ENCODE results near the gene ARHGAP26.

The ARHGAP26 gene, protein sequence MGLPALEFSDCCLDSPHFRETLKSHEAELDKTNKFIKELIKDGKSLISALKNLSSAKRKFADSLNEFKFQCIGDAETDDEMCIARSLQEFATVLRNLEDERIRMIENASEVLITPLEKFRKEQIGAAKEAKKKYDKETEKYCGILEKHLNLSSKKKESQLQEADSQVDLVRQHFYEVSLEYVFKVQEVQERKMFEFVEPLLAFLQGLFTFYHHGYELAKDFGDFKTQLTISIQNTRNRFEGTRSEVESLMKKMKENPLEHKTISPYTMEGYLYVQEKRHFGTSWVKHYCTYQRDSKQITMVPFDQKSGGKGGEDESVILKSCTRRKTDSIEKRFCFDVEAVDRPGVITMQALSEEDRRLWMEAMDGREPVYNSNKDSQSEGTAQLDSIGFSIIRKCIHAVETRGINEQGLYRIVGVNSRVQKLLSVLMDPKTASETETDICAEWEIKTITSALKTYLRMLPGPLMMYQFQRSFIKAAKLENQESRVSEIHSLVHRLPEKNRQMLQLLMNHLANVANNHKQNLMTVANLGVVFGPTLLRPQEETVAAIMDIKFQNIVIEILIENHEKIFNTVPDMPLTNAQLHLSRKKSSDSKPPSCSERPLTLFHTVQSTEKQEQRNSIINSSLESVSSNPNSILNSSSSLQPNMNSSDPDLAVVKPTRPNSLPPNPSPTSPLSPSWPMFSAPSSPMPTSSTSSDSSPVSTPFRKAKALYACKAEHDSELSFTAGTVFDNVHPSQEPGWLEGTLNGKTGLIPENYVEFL

DNA sequence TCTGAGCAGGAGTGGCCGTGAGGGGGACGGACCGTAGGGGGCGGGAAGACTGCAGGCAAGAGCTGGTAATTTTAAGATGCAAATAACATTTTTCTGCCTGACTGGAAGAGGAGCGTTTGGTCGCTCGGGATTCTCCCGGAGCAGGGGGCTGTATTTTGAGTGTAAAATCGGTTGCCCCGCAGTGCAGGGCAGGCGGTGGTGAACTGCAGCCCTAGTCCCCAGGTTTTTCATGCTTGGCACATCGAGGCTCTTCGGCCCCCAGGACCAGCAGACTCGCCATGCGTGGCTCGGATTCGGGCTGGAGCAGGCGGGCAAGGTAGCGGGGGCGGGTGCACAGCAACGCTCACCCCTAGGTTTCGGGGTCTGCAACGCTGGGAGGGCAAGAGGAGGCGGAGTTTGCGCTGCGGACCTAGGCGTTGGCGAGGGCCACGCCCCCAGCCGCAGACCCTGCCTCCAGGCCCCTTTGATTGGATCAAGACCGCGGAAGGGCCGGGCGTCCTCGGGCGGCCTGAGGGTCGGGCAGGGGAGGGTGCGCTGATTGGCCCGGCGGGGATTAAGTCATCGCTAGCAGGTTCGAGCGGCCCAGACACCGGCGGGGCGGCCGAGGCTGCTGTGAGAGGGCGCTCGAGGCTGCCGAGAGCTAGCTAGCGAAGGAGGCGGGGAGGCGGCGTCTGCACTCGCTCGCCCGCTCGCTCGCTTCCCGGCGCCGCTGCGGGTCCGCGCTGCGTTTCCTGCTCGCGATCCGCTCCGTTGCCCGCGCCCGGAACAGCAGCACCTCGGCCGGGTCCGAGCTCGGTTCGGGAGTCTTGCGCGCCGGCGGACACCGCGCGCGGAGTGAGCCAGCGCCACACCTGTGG, at the start of gene ARHGAP26:
Gene ARHGAP26, plus strand, starts transcription at position 585 of the 857 bp plus-strand sequence. CDS start 385 bp downstream, outside the sequence.
- H3K36me3 ChIP-seq (ENCODE audit: insufficient read depth, insufficient read length, low read length) = no peaks in the 10 kb centered on the region
- H3K27me3 ChIP-seq (ENCODE audit: insufficient read depth, insufficient read length) = peaks cover 38% of the 10 kb centered on the region
- H3K9ac ChIP-seq (ENCODE audit: insufficient read length, low read depth) = peak within 1 kb of the TSS; percentile 83
- no peaks in the 10 kb centered on the region for H3K4me1 ChIP-seq (ENCODE audit: insufficient read depth, insufficient read length)
- peak; percentile 91 for DNase-seq (ENCODE audit: low read depth, low spot score)
- no peak for TF ChIP-seq SUZ12 (IDR thresholded peaks at IDR 0.05; ENCODE audit: extremely low read depth, insufficient read depth, insufficient read length)
- TF ChIP-seq YY1 (IDR thresholded peaks at IDR 0.05; ENCODE audit: insufficient read depth, insufficient read length) = no peak
- TF ChIP-seq ZNF274 (IDR thresholded peaks at IDR 0.05; ENCODE audit: low read depth, low read length) = no peak
- H3K4me3 ChIP-seq (ENCODE audit: insufficient read length, low read depth) = peak within 1 kb of the TSS; percentile 75
- H3K9me3 ChIP-seq (ENCODE audit: insufficient read depth, low read length) = no peaks in the 10 kb centered on the region

DNA sequence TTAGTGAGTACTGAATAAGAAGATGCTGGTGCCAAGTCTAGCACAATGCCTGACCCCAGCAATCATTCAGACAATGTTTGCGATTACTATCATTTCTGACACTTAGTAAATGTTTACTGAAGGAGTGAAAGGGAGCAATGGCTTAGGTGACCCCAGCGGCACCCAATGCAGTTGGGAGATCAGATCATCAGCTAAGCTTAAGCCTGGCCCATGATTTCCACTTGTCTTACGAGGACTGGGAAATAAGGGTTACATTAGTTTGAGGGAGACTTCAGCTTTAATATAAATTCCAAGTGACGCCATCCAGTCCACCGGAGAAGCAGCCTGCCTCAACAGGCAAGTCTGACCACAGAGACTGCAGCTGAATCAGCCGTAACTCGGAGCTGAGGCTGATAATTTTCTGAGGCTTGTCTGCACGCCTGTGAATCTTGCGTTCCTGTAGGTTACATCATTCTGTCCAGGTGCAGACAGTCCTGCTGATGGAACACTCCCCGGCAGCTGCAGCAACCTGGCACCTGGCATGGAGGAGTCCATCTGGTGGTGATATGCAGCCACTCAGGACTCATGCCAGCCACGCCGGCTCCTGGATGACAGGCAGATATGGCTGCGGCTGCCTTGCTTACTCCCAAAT, 49.4 kb upstream of the ARHGAP26 start:
- no peak for DNase-seq (ENCODE audit: low read depth, low spot score)
- Histone ChIP-seq H3K4me3 (ENCODE audit: insufficient read length, low read depth) (no peak overlapping the region), H3K9ac (ENCODE audit: insufficient read length, low read depth) (no peak overlapping the region), H3K36me3 (ENCODE audit: insufficient read depth, insufficient read length, low read length) (no peaks in the 10 kb centered on the region), H3K9me3 (ENCODE audit: insufficient read depth, low read length) (no peaks in the 10 kb centered on the region), H3K4me1 (ENCODE audit: insufficient read depth, insufficient read length) (no peaks in the 10 kb centered on the region), H3K27me3 (ENCODE audit: insufficient read depth, insufficient read length) (no peaks in the 10 kb centered on the region)
- TF ChIP-seq ZNF274 (IDR thresholded peaks at IDR 0.05; ENCODE audit: low read depth, low read length) (no peak), SUZ12 (IDR thresholded peaks at IDR 0.05; ENCODE audit: extremely low read depth, insufficient read depth, insufficient read length) (no peak), YY1 (IDR thresholded peaks at IDR 0.05; ENCODE audit: insufficient read depth, insufficient read length) (no peak)

DNA sequence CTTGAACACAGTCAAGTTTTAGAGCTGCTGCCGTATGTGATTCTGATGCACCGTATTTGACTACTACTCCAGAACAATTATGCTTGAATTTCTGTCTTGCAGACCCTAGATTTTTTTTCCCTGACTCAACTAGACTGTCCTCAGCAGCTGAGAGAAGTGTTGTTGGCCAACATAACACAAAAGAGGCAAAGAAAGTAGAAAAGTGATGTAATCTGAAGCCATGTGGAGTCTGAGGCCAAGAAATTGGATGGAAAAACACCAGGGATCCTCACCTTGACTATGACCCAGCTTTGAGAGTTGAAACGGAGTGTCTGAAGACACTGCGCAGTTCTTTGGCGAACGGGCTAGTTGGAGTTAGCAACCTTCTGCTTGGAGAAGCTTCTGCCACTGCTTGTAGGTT, 48.0 kb upstream of the ARHGAP26 start:
- DNase-seq (ENCODE audit: low read depth, low spot score) = no peak
- Histone ChIP-seq H3K4me1 (ENCODE audit: insufficient read depth, insufficient read length) (no peaks in the 10 kb centered on the region), H3K36me3 (ENCODE audit: insufficient read depth, insufficient read length, low read length) (no peaks in the 10 kb centered on the region), H3K9ac (ENCODE audit: insufficient read length, low read depth) (no peak overlapping the region), H3K4me3 (ENCODE audit: insufficient read length, low read depth) (no peak overlapping the region), H3K27me3 (ENCODE audit: insufficient read depth, insufficient read length) (no peaks in the 10 kb centered on the region), H3K9me3 (ENCODE audit: insufficient read depth, low read length) (no peaks in the 10 kb centered on the region)
- TF ChIP-seq ZNF274 (IDR thresholded peaks at IDR 0.05; ENCODE audit: low read depth, low read length) = no peak
- TF ChIP-seq SUZ12 (IDR thresholded peaks at IDR 0.05; ENCODE audit: extremely low read depth, insufficient read depth, insufficient read length) = no peak
- no peak for TF ChIP-seq YY1 (IDR thresholded peaks at IDR 0.05; ENCODE audit: insufficient read depth, insufficient read length)

DNA sequence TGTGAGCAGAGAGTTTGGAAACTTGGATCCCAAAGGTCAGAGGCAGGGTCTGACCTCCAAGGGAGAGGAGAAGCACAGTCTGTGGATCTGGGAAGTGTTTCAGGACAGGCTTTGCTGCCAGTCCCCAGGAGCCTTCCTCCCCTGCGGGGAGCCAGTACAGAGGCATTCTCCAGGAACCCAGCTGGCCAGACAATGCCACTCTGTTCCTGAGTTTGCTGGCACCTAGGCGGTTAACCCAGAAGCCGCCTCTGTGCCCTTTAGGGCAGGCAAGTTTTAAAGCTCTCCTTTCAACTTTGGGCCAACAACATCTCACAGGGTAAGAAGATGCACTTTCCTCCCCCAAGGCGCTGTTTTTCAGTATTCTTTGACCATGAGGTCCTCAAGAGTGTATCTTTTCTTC, 47.3 kb upstream of the ARHGAP26 start:
- Histone ChIP-seq H3K4me1 (ENCODE audit: insufficient read depth, insufficient read length) (no peaks in the 10 kb centered on the region), H3K4me3 (ENCODE audit: insufficient read length, low read depth) (no peak overlapping the region), H3K36me3 (ENCODE audit: insufficient read depth, insufficient read length, low read length) (no peaks in the 10 kb centered on the region), H3K9me3 (ENCODE audit: insufficient read depth, low read length) (no peaks in the 10 kb centered on the region), H3K27me3 (ENCODE audit: insufficient read depth, insufficient read length) (no peaks in the 10 kb centered on the region), H3K9ac (ENCODE audit: insufficient read length, low read depth) (no peak overlapping the region)
- no peak for DNase-seq (ENCODE audit: low read depth, low spot score)
- no peak for TF ChIP-seq YY1 (IDR thresholded peaks at IDR 0.05; ENCODE audit: insufficient read depth, insufficient read length)
- no peak for TF ChIP-seq ZNF274 (IDR thresholded peaks at IDR 0.05; ENCODE audit: low read depth, low read length)
- TF ChIP-seq SUZ12 (IDR thresholded peaks at IDR 0.05; ENCODE audit: extremely low read depth, insufficient read depth, insufficient read length) = no peak

DNA sequence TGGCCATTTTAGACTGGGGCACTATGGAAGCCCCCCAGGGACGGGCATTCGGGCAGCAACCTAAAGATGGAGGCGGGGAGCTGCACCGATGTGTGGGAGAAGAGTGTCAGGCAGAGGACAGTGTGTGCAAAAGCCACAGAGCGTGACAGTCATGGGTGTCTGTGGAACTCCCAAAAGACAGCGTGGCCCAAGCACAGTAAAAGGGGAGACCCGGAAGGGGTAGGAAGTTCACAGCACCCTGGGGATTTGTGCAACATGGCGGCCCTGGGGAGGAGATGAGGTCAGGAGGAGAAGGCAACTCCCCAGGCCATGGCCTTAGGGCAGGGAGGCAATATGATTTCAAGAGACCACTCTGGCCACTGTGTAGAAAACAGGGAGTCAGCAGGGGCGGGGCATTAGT, 45.4 kb upstream of the ARHGAP26 start:
- no peak for DNase-seq (ENCODE audit: low read depth, low spot score)
- no peaks in the 10 kb centered on the region for H3K36me3 ChIP-seq (ENCODE audit: insufficient read depth, insufficient read length, low read length)
- no peak overlapping the region for H3K9ac ChIP-seq (ENCODE audit: insufficient read length, low read depth)
- H3K4me1 ChIP-seq (ENCODE audit: insufficient read depth, insufficient read length) = no peaks in the 10 kb centered on the region
- H3K4me3 ChIP-seq (ENCODE audit: insufficient read length, low read depth) = no peak overlapping the region
- no peaks in the 10 kb centered on the region for H3K9me3 ChIP-seq (ENCODE audit: insufficient read depth, low read length)
- no peaks in the 10 kb centered on the region for H3K27me3 ChIP-seq (ENCODE audit: insufficient read depth, insufficient read length)
- TF ChIP-seq SUZ12 (IDR thresholded peaks at IDR 0.05; ENCODE audit: extremely low read depth, insufficient read depth, insufficient read length) = no peak
- TF ChIP-seq YY1 (IDR thresholded peaks at IDR 0.05; ENCODE audit: insufficient read depth, insufficient read length) = no peak
- TF ChIP-seq ZNF274 (IDR thresholded peaks at IDR 0.05; ENCODE audit: low read depth, low read length) = no peak

DNA sequence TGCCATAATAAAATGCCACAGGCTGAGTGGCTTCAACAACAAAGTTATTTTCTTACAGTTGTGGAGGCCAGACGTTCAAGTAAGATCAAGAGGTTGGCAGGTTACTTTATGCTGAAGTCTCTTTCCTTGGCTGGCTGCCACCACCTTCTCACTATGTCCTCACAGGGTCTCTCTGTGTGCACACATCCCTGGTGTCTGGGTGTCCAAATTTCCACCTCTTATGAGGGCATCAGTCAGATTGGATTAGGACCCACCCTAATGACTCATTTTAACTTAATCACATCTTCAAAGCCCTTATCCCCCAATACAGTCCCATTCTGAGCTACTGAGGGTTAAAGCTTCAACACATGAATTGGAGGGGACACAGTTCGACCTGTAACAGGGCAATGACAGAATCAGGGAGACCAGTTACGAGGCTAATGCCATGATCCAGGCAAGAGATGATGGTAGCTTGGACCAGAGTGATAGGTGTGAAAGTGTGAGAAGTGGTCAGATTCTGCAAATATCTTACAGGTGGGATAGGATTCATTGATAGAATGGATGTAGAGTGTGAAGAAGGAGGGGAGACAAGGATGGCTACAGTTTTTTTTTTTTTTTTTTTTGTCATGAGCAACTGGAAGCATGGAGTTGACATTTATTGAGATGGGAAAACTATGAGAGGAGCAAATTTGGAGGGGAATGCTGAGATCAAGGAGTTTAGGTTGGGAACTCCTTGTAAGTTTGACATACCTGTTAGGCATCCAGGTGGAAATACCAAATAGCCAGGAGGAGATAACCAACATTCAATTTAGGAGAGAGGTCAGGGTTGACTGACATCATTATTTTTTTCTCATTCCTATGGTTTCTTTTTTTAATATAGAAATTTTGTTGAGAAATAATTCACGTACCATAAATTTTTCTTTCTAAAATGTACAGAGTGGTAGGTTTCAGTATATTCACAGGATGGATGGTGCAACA, 44.7 kb upstream of the ARHGAP26 start:
- TF ChIP-seq YY1 (IDR thresholded peaks at IDR 0.05; ENCODE audit: insufficient read depth, insufficient read length) = no peak
- TF ChIP-seq SUZ12 (IDR thresholded peaks at IDR 0.05; ENCODE audit: extremely low read depth, insufficient read depth, insufficient read length) = no peak
- no peak for TF ChIP-seq ZNF274 (IDR thresholded peaks at IDR 0.05; ENCODE audit: low read depth, low read length)
- Histone ChIP-seq H3K9ac (ENCODE audit: insufficient read length, low read depth) (no peak overlapping the region), H3K27me3 (ENCODE audit: insufficient read depth, insufficient read length) (no peaks in the 10 kb centered on the region), H3K4me3 (ENCODE audit: insufficient read length, low read depth) (no peak overlapping the region), H3K4me1 (ENCODE audit: insufficient read depth, insufficient read length) (no peaks in the 10 kb centered on the region), H3K9me3 (ENCODE audit: insufficient read depth, low read length) (no peaks in the 10 kb centered on the region), H3K36me3 (ENCODE audit: insufficient read depth, insufficient read length, low read length) (no peaks in the 10 kb centered on the region)
- DNase-seq (ENCODE audit: low read depth, low spot score) = no peak

Measured in NT2/D1 (cell line).